Activated CD4-positive, CD25-positive, alpha-beta regulatory T cell treated with anti-CD3 and anti-CD28 coated beads, Interleukin-2, amount 50 U/mL, for 24 hours (primary cell): ENCODE data around the gene RAB20.
"Not testable (repeated sequence)": the region's sequence is repeated elsewhere in the genome, so short reads cannot be mapped to it uniquely, and the experiment has no call there.

Experiments used
- ATAC-seq, 2 donors: fragments of 150-1000 bp; cut with Tn5 transposase; one replicate each; pipeline ENCODE4 v1.10.0; 2021; ENCODE audit warnings: mild to moderate bottlenecking in 1 of 2, moderate library complexity in 1 of 2

The RAB20 gene

DNA sequence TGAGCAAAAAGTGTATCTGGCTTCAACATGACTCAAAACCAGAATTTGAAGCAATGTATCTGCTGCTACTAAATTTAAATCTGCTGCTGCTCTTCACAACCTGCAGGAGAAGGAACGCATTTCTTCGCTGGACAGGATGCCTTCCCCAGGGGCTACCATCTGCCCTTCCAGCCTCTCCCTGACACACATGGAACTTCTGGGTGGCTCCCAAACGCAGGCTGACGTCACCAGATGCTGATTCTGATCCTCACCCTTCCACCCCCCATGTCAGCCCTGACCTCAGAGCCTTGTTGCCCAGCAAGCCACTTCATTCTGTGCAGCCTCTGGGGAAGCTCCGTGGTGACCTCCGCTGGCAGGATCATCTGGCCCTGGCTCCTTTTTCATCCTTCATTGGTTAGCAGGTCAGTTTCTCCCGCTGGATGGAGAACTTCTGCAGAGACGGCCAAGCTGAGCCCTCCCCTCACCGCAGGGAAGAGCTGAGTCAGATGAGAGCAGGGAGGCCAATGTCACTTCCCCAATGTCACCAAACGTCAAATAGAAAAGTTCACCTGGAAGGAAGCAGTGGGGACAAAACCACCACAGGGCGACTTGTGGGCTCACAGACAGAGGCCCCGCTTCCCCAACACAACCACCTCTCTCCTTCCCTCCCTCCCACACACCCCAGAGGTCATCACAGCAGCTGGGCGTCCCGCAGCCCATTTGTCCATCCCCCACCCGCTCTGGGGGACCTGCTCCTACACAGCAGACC, 14.0 kb upstream of the RAB20 start:
- peak in 1 of 2 donors; percentile 33 for ATAC-seq

DNA sequence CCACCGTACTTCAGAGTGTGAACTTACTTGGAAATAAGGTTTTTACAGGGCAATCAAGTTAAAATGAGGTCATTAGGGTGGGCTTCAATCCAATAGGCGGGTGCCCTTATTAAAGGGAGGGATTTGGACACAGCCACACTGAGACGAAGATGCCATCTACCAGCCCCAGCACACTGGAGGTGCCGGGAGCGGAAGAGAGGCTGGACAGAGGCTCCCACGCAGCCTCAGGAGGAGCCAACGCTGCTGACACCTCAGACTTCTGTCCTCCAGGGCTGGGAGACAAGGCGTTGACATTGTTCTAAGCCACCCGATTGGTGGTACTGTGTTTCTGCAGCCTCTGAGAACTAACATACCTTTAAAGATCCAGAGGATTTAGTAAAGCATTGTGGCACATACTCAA, 12.6 kb upstream of the RAB20 start:
- no peak for ATAC-seq

DNA sequence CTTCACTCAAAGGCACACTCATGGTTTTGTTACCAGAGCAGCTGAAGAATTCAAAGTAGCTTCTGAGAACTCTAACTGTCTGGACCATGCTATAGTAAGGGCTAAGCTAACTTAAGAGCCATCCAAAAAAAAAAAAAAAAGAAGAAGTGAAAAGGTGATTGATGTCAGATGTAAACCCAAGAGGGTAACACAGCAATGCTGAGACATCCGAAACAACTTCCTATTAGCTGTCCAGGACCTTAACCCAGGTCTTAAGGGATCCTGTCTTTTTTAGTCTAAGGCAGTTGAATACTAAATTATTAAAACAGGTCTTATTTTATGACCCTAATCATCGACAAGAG, 11.2 kb upstream of the RAB20 start:
- ATAC-seq: no peak

DNA sequence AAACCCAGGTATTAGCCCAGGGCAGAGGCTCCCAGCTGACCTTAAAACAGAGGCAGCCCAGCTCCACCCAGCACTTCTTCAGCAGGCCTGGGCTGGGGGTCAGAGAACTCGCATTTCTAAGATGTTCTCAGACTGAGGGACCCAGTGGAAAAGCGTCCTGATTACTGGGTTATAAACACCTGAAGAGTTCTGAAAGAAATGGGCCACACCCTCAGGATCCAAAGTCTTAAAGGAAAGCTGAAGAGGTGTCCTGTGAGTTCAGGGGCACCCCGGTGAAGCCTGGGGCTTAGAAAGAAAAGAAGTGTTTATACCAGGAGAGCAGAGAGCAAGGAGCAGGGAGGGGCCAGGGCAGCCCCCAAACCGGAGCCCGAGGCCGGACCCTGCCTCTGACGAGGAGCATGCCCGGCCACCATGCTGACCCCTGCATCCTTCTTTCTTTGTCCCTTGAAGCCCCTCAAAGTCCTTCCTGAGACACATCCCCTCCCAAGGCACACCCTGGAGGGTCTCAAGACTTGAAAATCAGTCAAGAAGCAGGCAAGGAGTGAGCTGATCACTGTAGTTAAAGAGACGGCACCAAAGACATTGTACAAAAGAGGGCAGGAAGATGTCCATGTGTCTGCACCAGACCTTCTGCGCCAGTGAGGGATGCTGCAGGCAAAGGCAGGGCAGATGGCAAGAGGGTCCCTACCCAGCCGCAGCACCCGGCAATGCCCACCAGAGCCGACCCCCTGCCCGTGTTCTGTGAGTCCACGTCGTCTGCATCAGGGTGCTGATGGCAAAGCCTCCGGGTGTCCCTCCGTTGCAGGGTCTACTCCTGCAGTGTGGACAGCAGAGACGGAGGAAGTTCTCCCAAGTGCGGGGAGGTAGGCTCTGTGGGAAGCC, 10.6 kb upstream of the RAB20 start:
- ATAC-seq: no peak

DNA sequence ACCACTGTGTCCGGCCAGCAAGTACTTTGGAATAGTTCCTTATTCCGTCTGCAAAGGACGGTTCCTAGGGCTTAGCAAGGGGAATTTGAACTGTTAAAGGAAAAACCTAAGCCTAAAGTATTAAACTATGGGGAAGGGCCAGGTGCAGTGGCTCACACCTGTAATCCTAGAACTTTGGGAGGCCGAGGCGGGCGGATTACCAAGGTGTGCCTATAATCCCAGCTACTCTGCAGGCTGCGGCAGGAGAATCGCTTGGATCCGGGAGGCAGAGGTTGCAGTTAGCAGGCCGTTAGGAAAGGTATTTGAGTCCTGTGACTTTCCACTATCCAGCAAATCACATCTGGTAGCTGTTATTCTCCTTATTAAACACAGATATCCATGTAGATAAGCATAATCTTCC, 9.4 kb upstream of the RAB20 start:
- no peak for ATAC-seq

DNA sequence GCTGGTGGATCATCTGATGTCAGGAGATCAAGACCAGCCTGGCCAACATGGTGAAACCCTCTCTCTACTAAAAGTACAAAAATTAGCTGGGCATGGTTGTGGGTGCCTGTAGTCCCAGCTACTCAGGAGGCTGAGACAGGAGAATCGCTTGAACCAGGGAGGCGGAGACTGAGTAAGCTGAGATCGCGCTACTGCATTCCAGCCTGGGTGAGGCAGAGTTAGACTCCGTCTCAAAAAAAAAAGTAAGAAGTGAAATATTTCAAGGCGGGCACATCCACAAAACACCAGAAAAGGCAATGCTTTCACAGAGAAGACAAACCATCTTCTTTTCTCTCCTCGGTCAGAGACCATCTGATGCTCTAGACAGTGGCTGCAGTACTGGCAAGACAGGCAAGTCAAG, 8.4 kb upstream of the RAB20 start:
- ATAC-seq: not testable (repeated sequence)

DNA sequence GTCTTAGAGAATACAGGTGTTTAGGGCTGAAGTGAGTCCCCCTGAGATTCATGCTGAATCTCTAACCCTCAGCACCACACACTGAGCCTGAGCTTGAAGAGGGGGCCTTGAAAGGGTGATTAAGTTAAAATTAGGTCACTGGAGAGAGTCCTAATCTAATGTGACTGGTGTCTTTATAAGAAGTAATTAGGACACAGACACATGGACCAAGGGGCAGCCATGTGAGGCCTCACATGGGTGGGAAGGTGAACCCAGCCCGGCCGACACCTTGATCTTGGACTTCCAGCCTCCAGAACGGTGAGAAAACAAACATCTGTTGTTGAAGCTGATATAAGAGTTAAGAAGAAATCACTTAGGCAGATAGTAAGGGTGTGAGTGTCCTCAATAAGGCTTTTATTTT, 7.1 kb upstream of the RAB20 start:
- no peak for ATAC-seq

DNA sequence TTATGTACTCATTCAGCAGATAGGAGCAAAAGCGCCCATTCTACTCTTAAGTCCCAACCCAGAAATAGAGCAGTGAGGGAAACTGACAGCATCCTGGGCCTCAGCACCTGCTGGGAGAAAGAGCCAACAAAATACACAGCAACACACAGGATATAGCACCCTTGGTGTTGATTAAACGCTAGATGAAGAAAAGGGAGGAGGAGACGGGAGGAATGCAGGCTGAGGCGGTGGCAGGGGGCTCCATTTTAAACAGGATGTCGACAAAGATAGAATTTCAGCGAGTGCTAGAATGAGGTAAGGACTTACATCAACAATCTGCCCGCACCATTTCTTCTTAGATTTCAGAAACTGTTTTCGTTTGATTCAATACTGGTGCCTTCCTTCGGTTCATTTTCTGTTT, 4.6 kb upstream of the RAB20 start:
- no peak for ATAC-seq

DNA sequence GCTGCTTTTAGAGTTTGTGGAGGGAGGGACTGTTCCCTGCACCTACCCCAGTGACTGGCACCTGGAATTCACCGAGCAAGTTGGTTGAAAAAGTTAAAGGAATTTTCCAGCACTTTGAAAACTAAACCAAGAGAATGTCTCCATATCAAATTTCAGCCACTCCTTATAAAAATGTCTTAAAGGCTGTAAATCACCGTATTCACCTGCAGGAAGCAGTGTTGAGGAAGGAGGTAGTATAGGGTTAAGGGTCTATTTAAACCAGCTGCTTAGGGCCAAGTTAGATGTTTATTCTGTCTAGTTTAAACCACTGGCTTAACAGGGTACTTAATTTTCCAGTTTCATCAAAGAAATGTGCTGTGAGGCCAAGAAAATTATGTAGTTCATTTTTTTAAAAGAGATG, 3.8 kb upstream of the RAB20 start:
- no peak for ATAC-seq

DNA sequence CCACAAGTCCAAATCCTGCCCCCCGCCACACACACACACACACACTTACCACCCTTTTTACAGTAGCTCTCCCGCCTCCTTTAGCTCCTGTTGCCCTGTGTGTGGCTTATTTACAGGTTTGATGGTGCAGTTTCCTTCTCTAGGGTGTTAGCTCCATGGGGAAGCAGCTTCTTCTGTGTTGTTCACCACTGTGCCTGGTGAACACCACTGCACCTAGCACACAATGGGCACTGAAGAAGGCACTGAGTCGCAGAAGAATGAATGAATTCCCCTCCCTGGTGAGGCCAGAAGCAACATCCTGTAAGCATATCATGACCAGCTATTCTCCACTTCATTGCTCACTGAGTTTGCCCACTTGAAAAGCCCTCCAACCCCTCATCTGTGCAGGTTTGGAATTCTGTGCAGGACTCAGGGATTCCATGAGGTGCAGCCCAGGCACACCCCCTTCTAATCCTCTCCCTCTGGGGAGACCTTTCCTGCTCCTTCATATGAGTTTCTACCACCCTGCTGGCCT, 3.0 kb upstream of the RAB20 start:
- no peak for ATAC-seq

DNA sequence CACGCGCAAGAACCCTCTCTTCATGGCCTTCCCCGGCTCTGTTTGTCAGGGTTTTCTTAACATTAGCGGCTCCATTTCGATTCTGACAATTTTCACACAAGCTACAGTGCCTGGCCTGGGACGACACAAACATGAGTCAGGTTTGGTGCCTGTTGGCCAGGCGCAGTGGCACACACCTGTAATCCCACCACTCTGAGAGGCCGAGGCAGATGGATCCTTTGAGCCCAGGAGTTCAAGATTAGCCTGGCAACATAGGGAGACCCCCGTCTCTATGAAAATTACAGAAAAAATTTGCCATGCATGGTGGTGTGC, 1.9 kb upstream of the RAB20 start:
- no peak for ATAC-seq

DNA sequence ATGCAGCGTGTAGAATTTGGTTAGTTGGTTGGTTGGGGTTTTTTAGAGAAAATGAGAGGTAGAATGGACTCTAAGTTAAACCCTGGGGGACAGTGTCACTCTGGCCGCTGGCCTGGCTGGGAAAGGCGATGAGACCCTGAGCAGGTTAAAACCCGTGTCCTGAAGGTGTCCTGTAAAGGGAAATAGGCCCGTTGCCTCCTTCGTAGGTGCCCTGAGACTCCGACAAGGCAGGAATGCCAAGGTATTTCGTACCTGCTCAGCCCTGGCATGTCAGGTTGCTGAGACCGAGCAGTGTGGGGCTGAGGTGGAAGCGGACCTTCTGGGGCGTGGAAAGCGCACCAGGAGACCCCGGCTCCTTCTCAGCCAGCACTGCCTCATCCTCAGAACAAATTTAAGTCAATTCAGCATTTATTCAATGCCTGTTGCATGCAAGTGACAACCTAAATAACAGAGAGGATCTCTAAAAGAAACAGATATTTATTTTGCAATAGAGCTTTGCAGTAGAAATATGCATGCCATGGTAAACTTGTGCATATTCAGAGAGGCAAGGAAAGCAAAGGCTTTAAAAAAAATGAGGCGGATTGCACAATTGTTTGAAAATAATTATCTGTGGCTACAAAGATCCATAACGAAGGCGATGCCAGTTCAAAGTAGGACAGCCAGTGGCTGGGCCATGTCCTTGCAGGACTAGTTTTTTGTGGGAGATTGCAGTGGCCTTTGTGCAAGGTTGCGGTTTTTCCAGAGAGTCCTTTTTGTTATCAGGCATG, 1.4 kb upstream of the RAB20 start:
- ATAC-seq: no peak

DNA sequence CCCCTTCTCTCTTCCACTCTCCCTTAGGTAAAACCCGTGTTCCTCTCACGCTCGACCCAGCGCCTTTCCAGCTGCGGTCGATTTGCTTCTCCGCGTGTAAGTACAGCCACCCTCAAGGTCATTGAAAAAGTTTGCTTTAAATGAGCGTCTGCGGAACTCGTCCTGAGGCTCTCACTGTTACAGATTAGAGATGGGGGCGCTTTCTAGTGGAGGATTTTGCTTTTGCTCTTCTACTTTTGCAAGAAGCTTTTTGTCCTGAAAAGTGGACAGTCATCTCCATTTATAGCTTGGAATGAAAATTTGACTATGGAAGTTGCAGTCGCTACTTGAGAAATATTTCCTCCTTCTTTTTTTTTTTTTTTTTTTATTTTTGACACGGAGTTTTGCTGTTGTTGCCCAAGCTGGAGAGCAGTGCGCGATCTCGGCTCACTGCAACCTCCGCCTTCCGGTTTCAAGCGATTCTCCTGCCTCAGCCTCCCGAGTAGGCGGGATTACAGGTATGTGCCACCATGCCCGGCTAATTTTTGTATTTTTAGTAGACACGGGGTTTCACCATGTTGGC, 595 bp upstream of the RAB20 start:
- no peak for ATAC-seq

DNA sequence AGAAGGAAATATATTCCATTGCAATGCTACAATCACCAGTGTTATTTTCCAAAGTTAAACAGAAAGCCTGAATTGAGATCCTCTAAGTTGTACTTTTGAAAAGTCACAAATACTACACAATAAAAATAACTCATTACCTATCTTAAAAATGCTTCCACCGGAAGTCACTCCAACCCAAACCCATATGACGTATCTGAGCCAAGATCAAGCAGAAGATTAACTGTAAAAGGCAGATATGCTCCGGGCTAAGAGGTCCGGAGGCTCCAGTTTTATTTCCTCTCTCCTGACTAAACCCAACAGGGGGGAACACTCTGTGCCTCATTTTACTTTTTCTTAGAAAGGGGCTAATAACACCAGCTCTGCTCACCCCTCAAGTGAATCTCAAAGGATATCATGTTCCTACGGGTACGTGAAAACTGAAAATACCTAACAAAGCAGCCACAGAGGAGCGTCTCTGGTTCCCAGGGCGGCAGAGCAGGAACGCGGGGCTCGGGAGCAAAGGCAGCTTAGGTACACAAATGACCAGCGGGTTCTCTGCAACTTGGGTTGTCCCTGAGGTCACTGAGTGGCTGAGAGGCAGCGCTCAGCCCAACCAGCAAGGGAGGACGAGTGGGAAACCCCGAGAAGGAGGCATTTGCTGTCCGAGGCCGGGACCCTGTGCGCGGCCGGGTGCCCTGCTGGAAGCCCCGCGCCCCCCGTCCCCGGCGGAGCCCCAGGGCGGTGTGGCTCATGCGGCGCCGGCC, 750 bp downstream of the RAB20 start:
- ATAC-seq: no peak

DNA sequence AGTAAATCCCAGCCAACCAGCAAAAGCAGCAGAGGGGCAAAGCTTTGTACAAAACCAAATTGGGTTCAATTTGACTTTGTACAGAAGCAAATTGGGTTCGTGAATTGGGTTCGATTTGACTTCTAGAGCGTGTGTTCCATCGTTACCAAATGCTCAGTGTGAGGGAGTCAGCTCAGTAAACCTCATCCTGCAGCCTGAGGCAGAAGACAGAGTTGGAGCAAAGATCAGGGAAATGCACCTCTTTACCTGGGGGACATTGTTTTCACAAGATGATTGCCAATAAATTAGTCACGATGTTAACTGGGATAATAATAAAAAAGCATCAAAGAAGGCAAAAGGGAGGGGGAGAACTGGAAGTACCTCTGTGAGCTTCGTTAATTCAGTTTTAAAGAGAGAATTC, 1.5 kb downstream of the RAB20 start:
- ATAC-seq: no peak

DNA sequence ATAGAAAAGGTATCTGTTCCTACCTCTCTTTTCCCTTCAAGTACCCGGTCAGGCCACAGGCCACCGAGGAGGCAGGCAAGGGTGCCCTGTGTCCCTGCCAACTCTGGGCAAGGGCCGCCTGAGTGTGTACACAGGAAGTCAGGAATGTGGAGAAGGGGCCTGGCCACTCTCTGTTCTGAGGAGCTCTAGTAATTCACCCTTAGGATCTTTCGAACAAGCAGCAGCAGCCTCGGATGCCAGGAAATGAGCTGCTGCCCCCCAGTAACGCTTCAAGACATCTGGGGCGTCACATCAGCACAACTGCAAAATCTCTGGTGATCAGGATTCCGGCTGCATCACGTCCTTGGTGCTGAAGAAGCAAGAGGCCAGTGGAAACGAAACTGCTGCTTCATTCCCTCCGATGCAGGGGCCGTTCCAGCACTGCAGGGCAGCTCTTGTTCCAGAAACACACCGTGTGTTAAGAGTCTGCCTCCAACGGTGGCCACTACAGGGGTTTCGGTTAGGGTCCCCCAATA, 2.0 kb downstream of the RAB20 start:
- ATAC-seq: no peak

DNA sequence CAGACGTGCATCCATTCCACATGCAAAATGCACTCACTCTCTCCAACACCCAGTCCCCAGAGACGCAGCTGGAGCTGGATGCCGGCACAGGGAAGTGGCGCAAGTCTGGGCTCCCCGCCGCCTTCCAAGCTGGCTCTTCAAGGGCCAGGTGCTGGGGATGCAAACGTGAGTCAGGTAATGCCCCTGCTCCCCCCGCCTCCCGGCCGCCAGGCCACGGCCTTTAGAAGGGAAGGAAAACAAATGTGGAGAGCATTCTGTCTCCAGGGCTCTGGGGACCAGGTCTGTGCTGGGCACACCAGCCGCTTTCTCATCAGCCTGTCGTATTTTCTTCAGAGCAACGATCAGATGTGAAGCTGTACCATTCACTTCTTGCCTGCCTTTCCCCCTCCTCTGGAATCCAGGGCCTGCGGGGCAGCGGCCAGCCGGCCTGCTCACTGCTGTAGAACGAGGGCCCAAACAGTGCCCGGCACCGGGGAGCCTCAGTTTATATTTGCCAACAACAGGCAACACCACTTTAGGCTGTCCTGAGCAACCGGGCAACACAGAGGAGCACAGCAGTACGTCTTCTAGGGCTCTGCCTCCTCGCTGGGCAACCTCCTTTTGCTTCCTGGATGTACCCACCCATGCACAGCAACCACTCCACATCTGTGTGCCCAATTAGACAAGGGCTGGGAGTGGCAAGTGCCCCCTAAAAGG, 3.8 kb downstream of the RAB20 start:
- no peak for ATAC-seq

DNA sequence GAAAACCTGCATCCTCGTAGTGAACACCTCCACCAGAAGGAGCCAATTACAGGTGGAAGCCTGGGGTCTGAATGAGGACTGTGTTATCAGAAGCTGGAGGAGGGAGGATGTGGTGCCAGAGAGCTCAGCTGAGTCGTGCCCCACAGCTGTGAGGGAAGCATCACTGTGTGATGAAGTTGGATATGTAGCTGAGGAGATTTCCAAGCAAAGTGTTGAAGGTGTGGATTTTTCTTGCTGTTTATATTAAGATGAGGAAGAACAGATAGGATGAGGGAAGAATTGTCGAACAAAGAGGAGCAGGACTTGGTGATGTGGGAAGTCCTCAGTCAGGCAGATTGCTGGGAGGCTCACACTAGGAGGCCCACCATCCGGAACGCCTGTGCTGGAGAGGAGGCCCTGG, 4.4 kb downstream of the RAB20 start:
- no peak for ATAC-seq

DNA sequence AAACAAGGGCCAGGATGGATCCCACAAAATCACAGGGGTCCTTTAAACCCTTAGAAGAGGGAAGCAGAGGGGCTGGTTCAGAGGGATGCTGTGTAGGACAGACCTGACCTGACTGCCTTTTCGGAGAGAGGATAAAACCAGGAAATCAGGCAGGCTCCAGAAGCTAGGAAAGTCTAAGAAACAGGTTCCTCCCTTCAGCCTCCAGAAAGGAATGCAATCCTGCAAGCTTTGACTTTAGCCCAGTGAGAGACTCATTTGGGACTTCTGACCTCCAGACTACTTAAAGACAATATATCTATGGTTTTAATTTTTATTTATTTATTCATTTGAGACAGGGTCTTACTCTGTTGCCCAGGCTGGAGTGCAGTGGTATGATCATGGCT, 5.3 kb downstream of the RAB20 start:
- ATAC-seq: no peak

DNA sequence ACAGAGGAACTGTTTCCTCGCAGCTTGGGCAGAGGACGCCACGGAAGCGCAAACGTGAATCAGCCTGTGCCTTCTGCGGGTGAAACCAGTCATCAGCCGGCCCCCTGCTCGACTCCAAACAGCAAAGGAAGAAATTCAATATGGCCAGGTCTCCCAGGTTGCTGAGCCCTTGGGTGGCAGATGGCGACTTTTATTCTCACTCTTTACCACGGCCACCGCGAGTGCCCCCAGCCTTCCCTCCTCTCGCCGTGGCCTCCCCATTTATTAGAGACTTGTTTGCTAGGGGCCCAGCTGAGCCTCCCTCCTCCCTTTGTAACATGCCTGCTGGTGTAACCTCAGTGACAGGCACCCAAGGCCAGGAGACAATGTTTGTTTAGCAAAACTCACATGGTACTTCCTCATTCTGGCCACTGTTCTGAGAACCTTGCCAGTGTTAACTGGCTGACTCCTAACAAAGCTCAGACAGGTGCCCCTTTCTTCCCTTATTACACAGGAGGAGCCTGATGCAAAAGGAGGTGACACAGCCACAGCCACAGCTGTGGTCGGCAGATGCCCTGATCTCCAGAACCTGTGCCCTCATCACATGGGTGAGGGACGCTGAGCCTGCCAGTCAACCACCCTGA, 5.8 kb downstream of the RAB20 start:
- no peak for ATAC-seq

DNA sequence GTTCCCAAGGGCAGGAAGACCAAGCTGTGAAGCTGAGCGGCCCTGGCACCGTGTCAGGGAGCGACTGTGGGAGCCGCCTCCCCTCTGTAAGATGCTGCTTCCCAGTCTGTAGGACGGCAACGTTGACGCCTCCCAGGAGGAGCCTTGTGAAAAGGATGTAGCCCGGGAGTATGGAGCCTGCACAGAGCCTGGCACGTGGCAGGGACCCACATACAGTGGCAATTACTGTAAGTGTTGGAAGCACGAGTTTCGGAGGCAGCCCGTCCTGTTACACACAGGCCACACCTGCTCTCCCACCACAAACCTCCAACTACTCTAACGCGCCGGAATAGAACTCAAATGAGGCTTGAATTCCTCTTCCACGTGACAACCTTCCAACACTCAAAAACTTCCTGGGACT, 6.6 kb downstream of the RAB20 start:
- ATAC-seq: no peak
